Right renal pelvis (tissue), 4 donors: ENCODE results near the gene SLC19A2. TPM values are rescaled to one million over a fixed set of nuclear protein-coding genes. Genes with fewer than 3 reads are reported as not detected.

Experiments
- DNase-seq, 4 donors: peaks; one replicate each; pipeline ENCODE4 v3.0.0-alpha.2; 2013; ENCODE audit warnings: low read depth in 4 of 4, low spot score in 3 of 4, missing footprints in 1 of 4
- polyA plus RNA-seq, 4 donors: library from polyadenylated mRNA; unstranded; fragments of 120-200 nt; gene quantifications; one replicate each; pipeline ENCODE4 v1.2.1, GENCODE V29; 2013; ENCODE audit not compliant: insufficient read length in 4 of 4

Gene SLC19A2
- polyA plus RNA-seq, 4 donors = 15.7 to 23.0 (median 20.5) TPM

DNA sequence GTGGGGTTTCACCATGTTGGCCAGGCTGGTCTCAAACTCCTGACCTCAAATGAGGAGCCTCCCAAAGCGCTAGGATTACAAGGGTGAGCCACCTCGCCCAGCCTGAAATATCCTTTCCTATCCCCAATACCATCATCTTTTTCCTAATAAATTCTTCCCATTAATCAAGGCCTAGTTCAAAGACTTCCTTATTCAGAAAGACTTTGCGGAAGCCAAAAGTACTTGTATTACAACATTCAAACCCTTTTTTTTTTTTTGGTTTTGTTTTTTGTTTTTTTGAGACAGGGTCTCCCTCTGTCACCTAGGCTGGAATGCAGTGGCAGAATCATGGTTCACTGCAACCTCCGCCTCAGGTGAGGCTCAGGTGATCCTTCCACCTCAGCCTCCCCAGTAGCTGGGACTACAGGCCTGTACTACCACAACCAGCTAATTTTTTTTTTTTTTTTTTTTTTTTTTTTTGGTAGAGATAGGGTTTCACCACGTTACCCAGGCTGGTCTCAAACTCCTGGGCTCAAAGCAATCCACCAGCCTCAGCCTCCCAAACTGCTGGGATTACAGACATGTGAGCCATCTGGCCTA lies 7.6 kb downstream of the SLC19A2 start:
- DNase-seq = no peak

DNA sequence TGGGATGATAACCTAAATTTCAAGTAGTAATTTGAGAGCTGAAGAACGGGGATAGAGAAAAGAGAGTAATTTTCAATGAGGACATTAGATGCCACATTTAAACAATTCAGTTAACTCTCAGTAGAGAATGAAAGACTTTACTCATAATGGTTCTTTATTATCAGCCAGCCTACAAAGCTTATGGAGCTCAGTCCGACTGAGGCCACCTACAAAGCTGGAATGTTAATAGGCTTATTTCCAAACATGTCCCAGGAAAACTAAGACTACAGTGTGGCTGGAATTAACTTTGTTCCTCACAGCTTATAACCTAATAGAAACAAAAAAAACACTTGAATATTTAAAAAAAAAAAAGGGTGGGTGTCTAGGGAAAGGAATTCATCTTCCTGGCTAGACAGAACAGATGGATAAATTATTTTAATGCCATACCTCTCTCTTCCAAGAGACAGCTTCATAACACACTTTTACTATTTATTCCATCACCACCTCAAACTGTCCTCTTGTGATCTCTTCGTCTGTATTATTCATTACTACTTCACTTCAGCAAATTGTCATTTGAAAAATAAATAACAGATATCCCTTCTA lies 9.8 kb downstream of the SLC19A2 start:
- no peak for DNase-seq

DNA sequence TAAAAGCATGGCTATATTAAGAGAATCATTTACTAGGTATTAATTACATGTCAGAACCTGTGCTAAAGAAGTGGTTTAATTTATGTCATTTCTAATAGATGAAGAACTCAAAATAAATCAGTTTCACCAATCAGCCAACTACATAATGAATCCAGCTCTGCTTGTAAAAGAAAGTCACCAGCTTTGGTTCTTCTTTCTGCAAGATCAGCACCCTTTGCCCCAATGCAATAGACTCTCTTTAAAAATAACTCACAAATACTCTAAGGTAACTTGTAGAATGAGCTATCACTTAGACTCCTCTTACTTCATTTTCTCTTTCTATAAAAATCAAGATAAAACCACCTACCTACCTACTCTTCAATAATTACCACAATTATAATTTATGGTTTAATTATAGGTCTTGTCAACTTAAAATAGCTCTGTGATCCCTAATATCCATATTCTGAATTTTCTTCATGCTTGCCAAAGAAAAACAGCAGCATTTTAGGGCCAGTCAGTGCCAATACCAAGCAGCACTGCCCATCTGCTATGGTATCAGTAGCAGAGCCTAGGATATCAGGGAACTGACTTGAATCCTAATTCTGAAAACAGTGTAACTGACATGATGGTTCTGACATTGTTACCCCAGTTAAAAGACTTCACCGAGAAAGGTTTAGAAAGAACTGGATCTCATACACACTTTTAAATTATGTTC lies 11.3 kb downstream of the SLC19A2 start:
- DNase-seq = no peak

DNA sequence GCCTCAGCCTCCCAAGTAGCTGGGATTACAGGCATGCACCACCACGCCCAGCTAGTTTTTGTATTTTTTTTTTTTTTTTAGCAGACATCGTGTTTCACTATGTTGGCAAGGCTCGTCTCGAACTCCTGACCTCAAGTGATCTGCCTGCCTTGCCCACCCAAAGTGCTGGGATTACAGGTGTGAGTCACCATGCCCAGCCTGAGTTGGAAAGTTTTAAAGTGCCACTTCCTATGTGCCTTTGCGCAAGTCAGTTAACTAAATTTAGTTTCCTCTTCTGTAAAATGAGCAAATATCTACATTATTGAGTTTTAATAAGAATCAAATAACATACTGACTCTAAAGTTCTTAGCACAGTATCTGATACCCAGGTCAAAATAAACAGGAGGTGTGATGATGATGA lies 12.4 kb downstream of the SLC19A2 start:
- DNase-seq = no peak

DNA sequence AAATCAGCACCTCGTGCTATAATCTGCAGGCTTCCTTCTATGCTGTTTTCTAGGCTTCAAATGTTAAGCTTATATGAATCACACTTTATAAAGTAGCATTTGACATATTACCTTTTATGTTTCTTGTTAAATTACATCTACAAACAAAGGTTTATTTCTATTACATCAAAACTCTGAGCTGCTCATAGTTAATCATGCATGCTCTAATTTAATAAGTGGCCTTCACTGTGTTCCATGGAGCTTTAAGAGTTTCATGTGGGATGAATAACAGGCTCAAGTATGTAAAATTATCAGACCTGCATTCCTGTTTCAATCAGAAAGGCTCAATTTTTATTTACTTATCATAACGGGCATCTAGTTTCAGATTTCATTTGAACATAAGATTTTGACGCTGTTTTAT lies 13.0 kb downstream of the SLC19A2 start:
- no peak for DNase-seq

DNA sequence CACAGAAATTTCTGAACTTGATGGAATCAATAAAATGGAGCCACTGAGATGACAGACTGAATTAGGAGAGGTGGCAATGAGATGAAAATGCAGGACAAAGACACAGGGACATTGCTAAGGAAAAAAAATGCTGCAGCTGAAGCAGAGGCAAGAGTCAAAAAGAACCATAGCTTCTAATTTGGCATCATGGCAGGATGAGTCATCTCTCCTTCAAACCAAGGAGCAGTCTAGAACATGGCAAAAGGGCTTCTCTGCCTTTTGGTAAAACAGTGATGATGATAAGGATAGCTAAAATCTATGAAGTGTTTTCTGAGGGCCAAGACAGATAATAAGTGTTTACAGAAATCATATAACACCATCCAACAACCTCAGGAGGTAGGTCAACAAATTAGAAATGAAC lies 16.8 kb downstream of the SLC19A2 start:
- DNase-seq = no peak

DNA sequence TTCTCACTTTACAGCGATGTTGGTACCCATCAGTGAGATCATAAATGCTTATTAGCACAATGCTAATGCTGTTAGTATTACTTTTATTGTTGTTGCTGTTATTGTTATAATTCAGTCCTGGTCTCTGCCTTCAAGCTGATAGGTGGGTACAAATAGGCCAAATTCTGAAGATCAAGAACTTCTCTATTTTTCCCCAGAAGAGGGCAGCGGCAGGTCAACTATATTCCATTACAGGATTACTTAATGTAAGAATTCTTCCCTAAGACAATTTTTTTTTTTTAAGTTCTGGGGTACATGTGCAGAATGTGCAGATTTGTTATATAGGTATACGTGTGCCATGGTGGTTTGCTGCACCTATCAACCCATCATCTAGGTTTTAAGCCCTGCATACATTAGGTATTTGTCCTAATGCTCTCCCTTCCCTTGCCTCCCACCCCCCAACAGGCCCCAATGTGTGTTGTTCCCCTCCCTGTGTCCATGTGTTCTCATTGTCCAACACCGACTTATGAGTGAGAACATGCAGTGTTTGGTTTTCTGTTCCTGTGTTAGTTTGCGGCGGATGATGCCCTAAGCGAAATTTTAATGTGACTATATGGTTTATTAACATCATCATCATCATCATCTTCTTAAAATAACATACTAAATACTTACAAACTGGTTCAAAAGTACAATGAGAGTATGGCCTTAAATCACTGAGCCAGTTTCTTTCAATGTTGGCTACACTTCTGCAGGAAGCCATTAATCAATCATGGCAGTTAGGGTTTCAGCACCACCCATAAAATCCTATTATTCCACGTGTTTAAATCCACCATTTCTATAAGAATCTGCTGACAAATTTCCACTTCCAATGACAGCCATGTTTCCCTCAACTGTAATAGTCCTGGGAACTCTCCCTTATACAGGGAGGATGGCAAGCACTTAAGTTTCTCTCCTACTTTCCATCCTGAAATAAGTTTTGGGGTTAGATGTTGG lies 19.2 kb downstream of the SLC19A2 start:
- DNase-seq = no peak

DNA sequence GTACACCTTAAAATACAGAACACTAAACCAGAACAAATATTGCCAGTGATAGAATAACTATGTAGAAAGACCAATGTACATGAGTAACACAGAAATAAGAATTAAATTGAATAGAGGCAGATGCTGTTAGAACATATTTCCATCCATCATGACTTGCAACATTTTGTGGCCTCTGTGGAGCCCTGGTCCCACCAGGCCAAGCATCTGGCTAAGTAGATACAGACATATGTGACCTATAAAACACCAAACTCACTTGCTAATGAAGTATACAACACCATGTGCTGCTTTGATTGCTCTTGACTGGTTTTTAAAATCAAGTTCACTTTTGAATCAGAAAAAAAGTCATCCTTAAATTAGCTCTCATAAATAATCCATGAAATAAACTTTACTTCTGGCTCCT lies 20.5 kb downstream of the SLC19A2 start:
- no peak for DNase-seq

DNA sequence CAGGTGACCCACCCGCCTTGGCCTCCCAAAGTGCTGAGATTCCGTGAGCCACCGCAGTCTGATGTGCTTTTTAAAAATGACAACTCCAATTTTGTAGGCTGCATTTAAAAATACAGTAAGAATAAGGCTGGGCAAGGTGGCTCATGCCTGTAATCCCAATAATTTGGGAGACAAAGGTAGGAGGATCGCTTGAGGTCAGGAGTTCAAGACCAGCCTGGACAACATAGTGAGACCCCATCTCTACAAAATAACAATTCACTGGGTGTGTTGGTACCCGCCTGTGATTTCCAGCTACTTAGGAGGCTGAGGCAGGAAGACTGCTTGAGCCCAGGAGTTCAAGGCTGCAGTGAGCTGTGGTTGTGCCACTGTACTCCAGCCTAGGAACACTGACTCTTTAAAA lies 23.4 kb downstream of the SLC19A2 start:
- no peak for DNase-seq

DNA sequence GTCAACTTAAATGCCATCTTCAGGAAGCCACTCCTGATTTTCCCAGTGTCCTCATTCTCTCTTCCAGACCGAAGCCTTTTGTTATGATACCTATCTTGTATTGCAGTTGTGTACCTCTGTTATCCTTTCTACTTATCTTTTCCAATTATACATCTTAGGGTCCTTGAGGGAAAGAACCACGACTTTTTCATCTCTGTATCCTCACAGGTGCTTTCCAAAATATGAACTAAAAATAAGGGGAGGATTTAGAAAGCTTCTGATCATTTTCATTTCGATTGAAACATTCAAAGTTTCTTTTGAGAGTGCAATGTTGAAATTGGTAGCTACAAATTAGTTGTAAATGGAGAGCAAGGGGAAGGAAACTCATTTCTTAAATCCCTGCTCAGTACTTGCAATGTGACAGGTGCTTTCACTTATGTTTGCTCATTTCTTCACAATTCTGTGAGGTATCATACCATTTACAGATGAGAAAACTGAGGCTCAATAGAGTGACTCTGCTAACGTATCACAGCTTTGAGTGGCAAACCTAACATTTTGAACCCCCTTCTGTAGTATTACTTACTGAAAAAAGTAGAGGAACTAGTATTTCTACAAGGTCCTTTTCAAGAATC lies 24.2 kb downstream of the SLC19A2 start:
- no peak for DNase-seq

DNA sequence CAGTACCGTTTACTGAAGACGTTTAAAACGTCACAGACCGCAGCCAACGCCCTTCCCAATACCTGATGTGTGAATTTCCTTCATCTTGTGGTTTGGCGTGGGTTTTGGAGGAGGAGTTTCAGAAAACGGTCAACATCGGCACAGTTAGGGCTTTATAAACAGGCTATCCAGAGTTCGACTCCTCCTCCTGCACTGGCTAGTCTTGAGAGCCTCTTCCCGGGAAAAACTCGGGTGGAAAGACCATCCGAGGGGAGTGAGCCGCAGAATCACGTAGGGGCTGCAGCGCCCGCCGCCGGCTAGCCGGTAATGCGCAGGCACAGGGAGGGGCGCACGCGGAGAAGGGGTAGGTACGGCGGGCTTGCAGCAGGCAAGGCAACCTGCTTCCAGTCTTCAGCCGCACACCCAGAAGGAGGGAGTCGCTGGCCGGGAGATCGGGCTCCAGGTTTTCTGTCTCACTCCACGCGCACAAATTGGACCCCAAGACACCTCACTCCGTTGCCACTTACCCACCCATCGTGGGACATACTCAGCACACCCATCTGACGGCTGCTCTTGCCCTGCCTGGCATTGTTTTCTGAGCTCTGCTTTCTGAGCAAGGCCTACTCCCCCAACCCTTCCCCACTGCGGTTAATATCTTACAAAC lies 25.4 kb downstream of the SLC19A2 start:
- DNase-seq = no peak

DNA sequence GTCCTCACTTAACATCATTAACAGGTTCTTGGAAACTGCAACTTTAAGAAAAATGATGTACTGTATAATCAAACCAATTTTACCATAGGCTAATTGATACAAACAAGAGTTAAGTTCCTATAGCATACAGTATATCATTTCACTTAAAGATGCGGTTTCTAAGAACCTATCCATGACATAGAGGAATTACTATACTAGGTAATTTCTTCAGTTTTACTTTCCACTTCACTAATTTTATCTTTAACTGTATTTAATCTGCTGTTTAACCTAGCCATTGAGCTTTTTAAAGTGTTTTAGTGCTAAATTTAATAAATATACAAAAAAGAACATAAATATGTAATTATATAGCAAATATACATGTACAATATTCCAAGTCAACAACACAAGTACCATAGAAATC lies 28.3 kb downstream of the SLC19A2 start:
- DNase-seq = no peak

DNA sequence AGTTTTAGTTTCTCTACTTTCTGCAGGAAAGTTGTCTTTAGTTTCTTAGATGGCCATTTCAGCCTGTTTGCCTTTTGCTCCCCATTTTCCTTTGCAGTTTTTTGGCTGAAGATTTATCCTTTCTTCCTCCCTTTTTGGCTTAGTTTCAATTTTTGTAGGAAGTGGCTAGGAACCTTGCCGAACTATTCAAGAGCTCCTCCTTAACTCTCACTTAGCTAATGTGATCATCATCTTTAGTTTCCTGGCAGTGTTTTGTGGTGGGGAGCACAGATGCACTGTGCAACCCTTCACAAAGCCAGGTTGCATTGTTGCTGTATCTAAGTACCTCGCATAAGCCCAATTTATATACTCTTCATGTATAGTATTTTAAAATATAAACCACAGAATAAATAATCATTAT lies 29.7 kb downstream of the SLC19A2 start:
- no peak for DNase-seq

DNA sequence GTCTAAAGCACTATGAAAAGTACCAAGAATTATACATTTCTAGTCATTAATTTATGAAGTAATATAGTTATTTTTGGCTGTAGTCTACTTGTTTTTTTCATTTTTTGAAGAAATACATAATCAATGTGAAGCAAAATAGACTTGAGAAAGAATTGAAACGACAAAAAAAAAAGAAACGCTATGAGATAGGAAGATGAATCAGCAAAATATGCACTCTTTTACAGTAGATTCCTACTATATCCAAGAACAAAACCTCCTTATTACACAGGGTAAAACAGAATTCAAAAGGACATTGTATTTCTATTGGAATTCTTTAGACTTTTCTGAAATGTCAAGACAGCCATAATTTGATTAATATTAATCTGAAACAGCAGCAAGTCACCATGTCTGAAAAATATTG lies 32.8 kb downstream of the SLC19A2 start:
- DNase-seq = no peak

DNA sequence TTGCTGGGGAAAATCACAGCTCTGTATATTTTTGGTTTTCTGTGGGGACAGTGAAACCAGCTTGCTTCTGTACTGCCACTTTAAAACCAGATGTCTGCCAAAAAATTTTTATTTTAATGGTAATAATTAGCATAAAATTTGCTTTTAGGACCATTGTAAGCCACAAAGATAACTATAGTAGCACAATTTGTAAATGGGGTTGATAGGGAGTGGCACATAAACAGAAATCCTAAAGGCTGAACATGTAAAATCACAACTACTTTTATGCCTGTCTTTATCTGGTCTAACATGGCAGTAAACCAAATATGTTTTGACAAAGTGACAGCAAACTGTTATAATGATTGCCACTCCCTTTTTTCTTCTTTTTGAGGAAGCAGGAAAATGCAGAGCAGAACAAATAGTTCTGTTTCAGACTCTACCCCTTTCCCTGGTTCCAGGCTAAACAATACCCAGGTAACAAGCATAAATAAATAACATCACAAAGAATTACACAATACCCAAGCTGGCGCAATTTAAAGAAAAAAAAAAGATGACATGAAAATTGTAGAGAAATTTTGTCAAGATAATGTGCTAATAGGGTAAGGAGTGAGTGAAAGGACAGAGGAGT lies 34.4 kb downstream of the SLC19A2 start:
- no peak for DNase-seq

DNA sequence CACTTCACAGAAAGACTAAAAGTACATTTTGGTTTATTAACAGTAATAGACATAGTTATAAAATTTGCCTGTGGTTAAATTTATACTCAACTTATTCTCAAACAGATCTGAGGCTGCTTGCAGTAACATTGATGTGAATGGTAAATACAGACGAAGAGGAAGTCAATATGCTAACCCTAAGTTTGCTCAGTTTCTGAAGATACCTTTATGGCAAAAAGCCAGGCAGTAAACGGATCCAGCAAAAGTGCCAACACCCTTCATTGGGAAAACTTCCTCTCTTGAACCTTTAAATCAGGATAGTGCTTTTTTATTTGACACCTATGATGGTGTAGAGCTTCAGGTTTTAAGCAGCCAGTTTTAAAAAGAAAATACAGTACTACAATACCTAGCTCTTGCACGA lies 41.8 kb downstream of the SLC19A2 start:
- DNase-seq = no peak

DNA sequence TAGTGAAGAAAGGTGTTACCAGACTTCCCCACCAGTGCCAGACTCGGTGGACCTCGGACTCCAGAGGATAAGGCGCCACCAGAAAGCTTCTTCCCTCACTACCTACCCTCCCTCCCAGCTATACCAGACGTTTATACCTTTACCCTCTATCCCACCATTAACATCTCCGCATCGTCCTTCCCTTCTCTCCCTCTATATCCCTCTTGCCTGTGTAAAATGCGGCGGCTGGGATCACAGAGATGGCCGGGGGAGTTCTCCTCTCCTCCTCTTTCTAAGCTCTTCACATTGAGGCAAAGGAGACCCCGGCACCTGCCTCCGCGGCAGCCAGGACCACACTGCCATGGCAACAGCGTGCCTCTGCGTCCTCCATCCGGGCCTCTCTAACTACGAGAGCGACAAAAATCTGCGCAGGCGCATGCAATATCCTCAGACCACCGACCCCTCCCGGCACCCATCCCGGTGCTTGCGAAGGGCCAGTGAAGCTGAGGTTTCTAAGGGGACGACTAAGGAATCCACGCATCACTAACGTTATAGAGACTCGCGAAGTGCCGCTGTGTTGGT lies 58.6 kb downstream of the SLC19A2 start, which contains the start of gene CCDC181:
Gene CCDC181, minus strand, starts transcription at position 394 of the 561 bp plus-strand sequence. CDS start 2,547 bp downstream, outside the sequence.
- peak; percentile 63 to 73 (median 70) for DNase-seq

DNA sequence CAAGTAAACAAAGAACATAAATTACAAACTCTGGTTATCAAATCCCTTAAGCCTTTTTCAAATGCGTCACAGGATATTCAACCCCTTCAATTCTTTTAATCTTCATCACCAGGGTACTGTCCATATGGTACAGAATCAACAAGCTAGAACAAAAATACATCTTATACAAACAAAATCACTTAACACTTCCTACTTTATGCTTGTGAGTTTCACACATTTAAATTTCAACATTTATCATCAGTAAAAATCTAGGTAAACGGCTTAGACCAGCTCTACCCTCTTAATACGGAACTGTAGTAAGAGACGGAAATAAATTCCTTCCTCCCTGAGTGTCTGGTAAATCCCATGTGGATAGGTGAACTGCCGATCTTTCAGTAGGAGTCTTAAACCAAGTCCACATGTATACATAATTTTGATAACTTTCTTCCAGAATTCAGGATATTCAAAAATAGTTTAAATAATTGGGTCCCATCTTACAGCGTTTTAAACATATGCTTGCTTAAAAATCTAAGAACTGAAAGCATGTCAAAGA lies 59.5 kb downstream of the SLC19A2 start:
- DNase-seq = no peak

DNA sequence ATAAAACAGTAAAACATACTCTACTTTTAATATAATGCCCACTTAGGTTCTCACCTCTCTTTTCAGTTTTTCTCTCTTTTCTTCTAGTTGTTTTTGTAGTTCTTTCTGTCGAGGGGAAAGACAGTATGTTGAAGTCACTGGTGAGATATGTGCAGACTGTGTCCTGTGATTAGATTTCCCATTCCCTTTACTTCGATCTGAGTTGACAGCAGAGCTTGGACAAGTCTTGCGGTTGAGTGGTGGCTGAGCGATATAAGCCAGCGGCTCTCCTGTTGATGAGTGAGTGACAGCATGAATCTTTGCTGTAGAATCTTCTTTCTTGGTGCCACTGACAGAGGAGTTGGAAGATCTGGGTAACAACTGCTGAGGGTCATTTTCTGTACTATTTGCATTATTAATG lies 64.4 kb downstream of the SLC19A2 start:
- no peak for DNase-seq
